ENCODE results near the gene RFESD. TPM values are rescaled to one million over a fixed set of nuclear protein-coding genes. Genes with fewer than 3 reads are reported as not detected.

Gene RFESD
- polyA plus RNA-seq, 3 donors: 0.15 to 1.4 (median 0.24) TPM

- no peaks in the 10 kb centered on the region for H3K79me2 ChIP-seq (ENCODE audit: insufficient read depth, low read length)
- no peaks in the 10 kb centered on the region for H3K36me3 ChIP-seq (replicated peaks in 1 of 2; ENCODE audit: control insufficient read depth in 1 of 2, insufficient read depth in 2 of 2, low read length in 2 of 2)
- TF ChIP-seq CTCF (IDR thresholded peaks at IDR 0.05): no peak
- no peak overlapping the region for H3K9ac ChIP-seq (ENCODE audit: insufficient read depth, low read length, poor library complexity, severe bottlenecking)
- Mint-ChIP-seq H3K4me3 (no peak overlapping the region), H3K9me3 (peaks cover 2 to 14% (median 8%) of the 10 kb centered on the region in 7 donors), H3K27me3 (ENCODE audit: low read depth in 3 of 3) (peaks cover 0 to 4% (median 0%) of the 10 kb centered on the region in 3 donors), H3K36me3 (no peaks in the 10 kb centered on the region), H3K27ac (no peak overlapping the region), H3K4me1 (peaks cover 3% of the 10 kb centered on the region)
- DNase-seq: no peak
- no peak overlapping the region for H3K4me2 ChIP-seq (replicated peaks; ENCODE audit: extremely low read depth, low read length, poor library complexity, severe bottlenecking)
- H3K4me3 ChIP-seq (replicated peaks in 1 of 3; ENCODE audit: low read depth in 2 of 3, low read length in 3 of 3): no peak overlapping the region
- intact Hi-C loops (cut with micrococcal nuclease): no loop called here
- WGBS (ENCODE audit: insufficient coverage): 100% methylated on average over 1 of the region's 7 CpGs
- no peak overlapping the region for H2AFZ ChIP-seq (ENCODE audit: insufficient read depth, low read depth, low read length, poor library complexity, severe bottlenecking)
- H3K27ac ChIP-seq (ENCODE audit: low read depth in 1 of 2, low read length in 2 of 2): no peak overlapping the region
- H3K4me1 ChIP-seq (ENCODE audit: control insufficient read depth in 1 of 2, insufficient read depth in 2 of 2, low read length in 2 of 2): no peaks in the 10 kb centered on the region
- no peaks in the 10 kb centered on the region for H4K20me1 ChIP-seq (ENCODE audit: insufficient read depth, low read length)
- H3K27me3 ChIP-seq (ENCODE audit: control insufficient read depth in 2 of 2, insufficient read depth in 2 of 2, low read length in 2 of 2): no peaks in the 10 kb centered on the region
- H3K9me3 ChIP-seq (replicated peaks in 1 of 2; ENCODE audit: control insufficient read depth in 1 of 2, insufficient read depth in 1 of 2, low read length in 2 of 2): peaks cover 0 to 6% of the 10 kb centered on the region in 2 donors
These were observed 36.0 kb upstream of the RFESD start for GRCh38 chr5:95610546-95610945.

DNA sequence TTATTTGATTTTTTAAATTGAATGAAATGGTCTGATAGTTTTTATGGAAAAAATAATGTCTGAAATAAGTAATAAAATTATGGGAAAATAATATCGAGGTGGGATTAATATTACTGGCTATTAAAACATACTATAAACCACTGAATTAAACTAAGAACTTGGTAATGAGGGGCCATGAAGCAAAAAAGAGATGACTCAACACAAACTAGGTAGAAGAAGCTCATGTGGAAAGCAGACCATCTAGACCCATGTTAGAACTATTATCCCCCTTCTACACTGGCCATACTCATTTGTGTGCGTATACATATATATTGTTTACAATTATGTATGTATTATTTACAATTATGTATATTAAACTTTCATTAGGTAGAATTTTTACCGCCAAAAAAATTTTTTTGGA, 35.2 kb upstream of the RFESD start:
- H4K20me1 ChIP-seq (ENCODE audit: insufficient read depth, low read length): no peaks in the 10 kb centered on the region
- no peak for TF ChIP-seq CTCF (IDR thresholded peaks at IDR 0.05)
- intact Hi-C loops (cut with micrococcal nuclease): no loop called here
- H3K36me3 ChIP-seq (replicated peaks in 1 of 2; ENCODE audit: control insufficient read depth in 1 of 2, insufficient read depth in 2 of 2, low read length in 2 of 2): no peaks in the 10 kb centered on the region
- H2AFZ ChIP-seq (ENCODE audit: insufficient read depth, low read depth, low read length, poor library complexity, severe bottlenecking): no peak overlapping the region
- DNase-seq: no peak
- H3K4me1 ChIP-seq (ENCODE audit: control insufficient read depth in 1 of 2, insufficient read depth in 2 of 2, low read length in 2 of 2): no peaks in the 10 kb centered on the region
- no peaks in the 10 kb centered on the region for H3K36me3 Mint-ChIP-seq
- 100% methylated on average over 1 of the region's 3 CpGs for WGBS (ENCODE audit: insufficient coverage)
- peaks cover 2 to 12% (median 8%) of the 10 kb centered on the region in 7 donors for H3K9me3 Mint-ChIP-seq
- no peak overlapping the region for H3K27ac ChIP-seq (ENCODE audit: low read depth in 1 of 2, low read length in 2 of 2)
- H3K9ac ChIP-seq (ENCODE audit: insufficient read depth, low read length, poor library complexity, severe bottlenecking): no peak overlapping the region
- no peaks in the 10 kb centered on the region for H3K27me3 ChIP-seq (ENCODE audit: control insufficient read depth in 2 of 2, insufficient read depth in 2 of 2, low read length in 2 of 2)
- peaks cover 0 to 4% (median 0%) of the 10 kb centered on the region in 3 donors for H3K27me3 Mint-ChIP-seq (ENCODE audit: low read depth in 3 of 3)
- no peak overlapping the region for H3K27ac Mint-ChIP-seq
- no peaks in the 10 kb centered on the region for H3K79me2 ChIP-seq (ENCODE audit: insufficient read depth, low read length)
- peaks cover 3% of the 10 kb centered on the region for H3K4me1 Mint-ChIP-seq
- no peak overlapping the region for H3K4me3 Mint-ChIP-seq
- no peak overlapping the region for H3K4me3 ChIP-seq (replicated peaks in 1 of 3; ENCODE audit: low read depth in 2 of 3, low read length in 3 of 3)
- H3K4me2 ChIP-seq (replicated peaks; ENCODE audit: extremely low read depth, low read length, poor library complexity, severe bottlenecking): no peak overlapping the region
- H3K9me3 ChIP-seq (replicated peaks in 1 of 2; ENCODE audit: control insufficient read depth in 1 of 2, insufficient read depth in 1 of 2, low read length in 2 of 2): peaks cover 0 to 6% of the 10 kb centered on the region in 2 donors
